Measurements from ENCODE around the gene GCNT1.

The GCNT1 gene

DNA sequence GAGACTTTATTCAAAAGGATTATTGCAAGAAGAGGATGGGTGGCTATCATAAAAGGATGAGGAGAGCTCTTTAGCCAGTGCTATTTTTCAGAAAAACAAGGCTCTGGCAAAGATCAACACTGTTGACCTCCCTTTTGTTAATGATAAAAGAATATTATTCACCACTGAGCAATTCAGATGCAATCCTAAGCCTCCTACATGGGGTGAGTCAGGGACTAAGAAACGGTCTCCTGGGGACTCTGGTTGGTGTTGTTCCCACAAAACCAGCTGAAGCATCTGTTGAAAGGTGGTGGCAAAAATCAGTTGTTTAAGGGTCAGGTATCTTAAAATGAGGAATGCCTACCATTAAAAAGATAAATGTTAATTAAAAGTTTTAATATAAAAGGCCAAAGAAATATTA lies 7.7 kb upstream of the GCNT1 start:
- Mint-ChIP-seq H3K27ac (ENCODE audit: low read depth) (no peak overlapping the region), H3K27me3 (no peaks in the 10 kb centered on the region)
- ATAC-seq (replicated peaks; ENCODE audit: extremely low read depth, poor library complexity, severe bottlenecking): no peak

GRCh38 chr9:76452839-76453238 lies 6.1 kb upstream of the GCNT1 start:
- Mint-ChIP-seq H3K4me3 (no peak overlapping the region), H3K27me3 (no peaks in the 10 kb centered on the region), H3K9me3 (no peaks in the 10 kb centered on the region), H3K36me3 (ENCODE audit: insufficient read depth) (no peaks in the 10 kb centered on the region), H3K27ac (ENCODE audit: low read depth) (no peak overlapping the region), H3K4me1 (peaks cover 8% of the 10 kb centered on the region)
- ATAC-seq (replicated peaks; ENCODE audit: extremely low read depth, poor library complexity, severe bottlenecking) (no peak), DNase-seq (ENCODE audit: low spot score in 2 of 2) (no peak)

More for the DNA sequence above, 7.7 kb upstream of the GCNT1 start:
- no peak overlapping the region for H3K4me3 Mint-ChIP-seq
- H3K4me1 Mint-ChIP-seq: peaks cover 4% of the 10 kb centered on the region
- H3K36me3 Mint-ChIP-seq (ENCODE audit: insufficient read depth): no peaks in the 10 kb centered on the region
- no peak for DNase-seq (ENCODE audit: low spot score in 2 of 2)
- no peaks in the 10 kb centered on the region for H3K9me3 Mint-ChIP-seq

DNA sequence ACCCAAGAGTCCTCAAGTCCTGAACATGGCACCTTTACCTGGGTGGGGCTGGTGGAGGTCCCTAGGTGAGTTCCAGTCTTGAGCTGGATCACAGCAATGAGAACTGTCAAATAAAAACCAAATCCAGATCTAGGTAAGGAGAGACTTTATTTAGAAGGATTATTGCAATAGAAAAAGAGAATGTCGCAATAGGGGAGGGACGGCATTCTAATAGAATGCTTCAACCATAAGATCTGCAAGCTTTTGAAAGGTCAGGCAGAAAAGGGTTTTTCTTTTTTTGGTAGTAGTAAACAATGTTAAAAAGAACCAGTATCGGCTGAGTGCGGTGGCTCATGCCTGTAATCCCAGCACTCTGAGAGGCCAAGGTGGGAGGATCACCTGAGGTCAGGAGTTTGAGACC lies 5.2 kb upstream of the GCNT1 start:
- no peaks in the 10 kb centered on the region for H3K9me3 Mint-ChIP-seq
- no peaks in the 10 kb centered on the region for H3K36me3 Mint-ChIP-seq (ENCODE audit: insufficient read depth)
- no peak for DNase-seq (ENCODE audit: low spot score in 2 of 2)
- ATAC-seq (replicated peaks; ENCODE audit: extremely low read depth, poor library complexity, severe bottlenecking): no peak
- peaks cover 8% of the 10 kb centered on the region for H3K4me1 Mint-ChIP-seq
- no peaks in the 10 kb centered on the region for H3K27me3 Mint-ChIP-seq
- H3K4me3 Mint-ChIP-seq: no peak overlapping the region
- no peak overlapping the region for H3K27ac Mint-ChIP-seq (ENCODE audit: low read depth)

GRCh38 chr9:76454311-76454710 lies 4.7 kb upstream of the GCNT1 start:
- DNase-seq (ENCODE audit: low spot score in 2 of 2): no peak
- Mint-ChIP-seq H3K27ac (ENCODE audit: low read depth) (no peak overlapping the region), H3K36me3 (ENCODE audit: insufficient read depth) (no peaks in the 10 kb centered on the region), H3K4me3 (no peak overlapping the region), H3K4me1 (peaks cover 9% of the 10 kb centered on the region), H3K9me3 (no peaks in the 10 kb centered on the region), H3K27me3 (no peaks in the 10 kb centered on the region)
- ATAC-seq (replicated peaks; ENCODE audit: extremely low read depth, poor library complexity, severe bottlenecking): no peak

GRCh38 chr9:76456202-76456926 lies 2.6 kb upstream of the GCNT1 start:
- Mint-ChIP-seq H3K4me3 (no peak overlapping the region), H3K4me1 (peaks cover 19% of the 10 kb centered on the region)
- no peak for DNase-seq (ENCODE audit: low spot score in 2 of 2)

GRCh38 chr9:76459694-76460635 lies 983 bp downstream of the GCNT1 start:
- peak; percentile 3 for ATAC-seq (replicated peaks; ENCODE audit: extremely low read depth, poor library complexity, severe bottlenecking)
- H3K27ac Mint-ChIP-seq (ENCODE audit: low read depth): peak overlapping the region; percentile 7
- H3K9me3 Mint-ChIP-seq: no peaks in the 10 kb centered on the region
- no peak for DNase-seq (ENCODE audit: low spot score in 2 of 2)
- peaks cover 1% of the 10 kb centered on the region for H3K36me3 Mint-ChIP-seq (ENCODE audit: insufficient read depth)
- peaks cover 19% of the 10 kb centered on the region for H3K4me1 Mint-ChIP-seq
- H3K4me3 Mint-ChIP-seq: peak overlapping the region; percentile 87
- H3K27me3 Mint-ChIP-seq: no peaks in the 10 kb centered on the region

More at GRCh38 chr9:76456202-76456926, 2.6 kb upstream of the GCNT1 start:
- Mint-ChIP-seq H3K9me3 (no peaks in the 10 kb centered on the region), H3K36me3 (ENCODE audit: insufficient read depth) (peaks cover 1% of the 10 kb centered on the region), H3K27ac (ENCODE audit: low read depth) (peak overlapping the region; percentile 26), H3K27me3 (no peaks in the 10 kb centered on the region)
- ATAC-seq (replicated peaks; ENCODE audit: extremely low read depth, poor library complexity, severe bottlenecking): peak; percentile 30

DNA sequence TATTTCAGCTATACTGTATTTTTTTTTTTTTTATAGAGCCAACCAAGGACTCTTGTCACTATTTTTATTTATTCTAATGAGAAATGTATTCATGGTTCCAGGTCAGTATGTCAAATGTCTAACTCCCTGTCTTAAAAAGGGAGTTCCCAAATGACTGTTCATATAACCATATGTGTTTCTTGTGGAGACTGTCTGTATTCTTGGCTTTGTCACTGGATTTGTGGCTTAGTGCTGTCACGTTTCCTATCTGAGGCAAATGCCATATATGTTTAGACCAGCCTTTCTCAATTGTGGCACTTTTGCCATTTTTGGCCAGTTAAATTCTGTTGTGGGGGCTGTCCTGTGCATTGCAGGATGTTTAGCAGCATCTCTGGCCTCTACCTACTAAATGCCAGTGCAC lies 3.1 kb downstream of the GCNT1 start:
- H3K9me3 Mint-ChIP-seq: no peaks in the 10 kb centered on the region
- ATAC-seq (replicated peaks; ENCODE audit: extremely low read depth, poor library complexity, severe bottlenecking) (no peak), DNase-seq (ENCODE audit: low spot score in 2 of 2) (no peak)
- no peaks in the 10 kb centered on the region for H3K27me3 Mint-ChIP-seq
- no peak overlapping the region for H3K4me3 Mint-ChIP-seq
- peaks cover 3% of the 10 kb centered on the region for H3K36me3 Mint-ChIP-seq (ENCODE audit: insufficient read depth)
- H3K27ac Mint-ChIP-seq (ENCODE audit: low read depth): no peak overlapping the region
- peaks cover 24% of the 10 kb centered on the region for H3K4me1 Mint-ChIP-seq

GRCh38 chr9:76463211-76463610 lies 4.2 kb downstream of the GCNT1 start:
- H3K4me1 Mint-ChIP-seq: peaks cover 28% of the 10 kb centered on the region
- no peaks in the 10 kb centered on the region for H3K27me3 Mint-ChIP-seq
- no peak overlapping the region for H3K27ac Mint-ChIP-seq (ENCODE audit: low read depth)
- DNase-seq (ENCODE audit: low spot score in 2 of 2) (no peak), ATAC-seq (replicated peaks; ENCODE audit: extremely low read depth, poor library complexity, severe bottlenecking) (no peak)
- peaks cover 3% of the 10 kb centered on the region for H3K36me3 Mint-ChIP-seq (ENCODE audit: insufficient read depth)
- no peak overlapping the region for H3K4me3 Mint-ChIP-seq
- H3K9me3 Mint-ChIP-seq: no peaks in the 10 kb centered on the region

GRCh38 chr9:76464706-76465105 lies 5.7 kb downstream of the GCNT1 start:
- H3K4me3 Mint-ChIP-seq: no peak overlapping the region
- no peaks in the 10 kb centered on the region for H3K27me3 Mint-ChIP-seq
- no peaks in the 10 kb centered on the region for H3K9me3 Mint-ChIP-seq
- no peak for DNase-seq (ENCODE audit: low spot score in 2 of 2)
- no peak for ATAC-seq (replicated peaks; ENCODE audit: extremely low read depth, poor library complexity, severe bottlenecking)
- H3K36me3 Mint-ChIP-seq (ENCODE audit: insufficient read depth): peaks cover 3% of the 10 kb centered on the region
- H3K4me1 Mint-ChIP-seq: peaks cover 23% of the 10 kb centered on the region
- no peak overlapping the region for H3K27ac Mint-ChIP-seq (ENCODE audit: low read depth)

- Mint-ChIP-seq H3K36me3 (ENCODE audit: insufficient read depth) (peaks cover 3% of the 10 kb centered on the region), H3K27ac (ENCODE audit: low read depth) (peak overlapping the region; percentile 6), H3K27me3 (no peaks in the 10 kb centered on the region), H3K4me3 (no peak overlapping the region), H3K9me3 (no peaks in the 10 kb centered on the region), H3K4me1 (peaks cover 16% of the 10 kb centered on the region)
- no peak for DNase-seq (ENCODE audit: low spot score in 2 of 2)
- no peak for ATAC-seq (replicated peaks; ENCODE audit: extremely low read depth, poor library complexity, severe bottlenecking)
Measured at GRCh38 chr9:76465442-76466298, 6.7 kb downstream of the GCNT1 start.

GRCh38 chr9:76466299-76466605 lies 7.3 kb downstream of the GCNT1 start:
- Mint-ChIP-seq H3K27me3 (no peaks in the 10 kb centered on the region), H3K27ac (ENCODE audit: low read depth) (peak overlapping the region; percentile 6), H3K4me3 (no peak overlapping the region), H3K9me3 (no peaks in the 10 kb centered on the region), H3K4me1 (peaks cover 16% of the 10 kb centered on the region), H3K36me3 (ENCODE audit: insufficient read depth) (peaks cover 1% of the 10 kb centered on the region)
- ATAC-seq (replicated peaks; ENCODE audit: extremely low read depth, poor library complexity, severe bottlenecking): no peak
- DNase-seq (ENCODE audit: low spot score in 2 of 2): no peak

DNA sequence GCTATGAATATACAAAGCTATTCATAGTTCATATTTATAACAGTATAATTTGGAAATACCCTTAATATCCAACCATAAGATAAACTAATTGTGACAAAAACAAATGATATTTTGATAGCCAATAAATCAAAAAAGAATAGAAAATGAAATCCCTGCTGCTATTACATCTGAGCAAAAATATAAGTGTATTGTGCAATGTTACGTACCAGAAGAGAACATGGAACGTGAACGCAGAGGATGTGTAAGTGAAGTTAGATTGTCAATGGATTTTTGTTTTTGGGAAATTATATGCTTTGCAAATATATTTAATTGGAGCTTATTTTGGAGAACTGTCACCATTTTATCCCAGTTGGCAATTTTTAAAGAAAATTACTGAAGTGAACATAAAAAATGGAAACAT lies 15.4 kb downstream of the GCNT1 start:
- no peak for DNase-seq (ENCODE audit: low spot score in 2 of 2)
- H3K27me3 Mint-ChIP-seq: no peaks in the 10 kb centered on the region
- no peaks in the 10 kb centered on the region for H3K36me3 Mint-ChIP-seq (ENCODE audit: insufficient read depth)
- H3K4me3 Mint-ChIP-seq: no peak overlapping the region
- no peaks in the 10 kb centered on the region for H3K9me3 Mint-ChIP-seq
- no peak for ATAC-seq (replicated peaks; ENCODE audit: extremely low read depth, poor library complexity, severe bottlenecking)
- peaks cover 7% of the 10 kb centered on the region for H3K4me1 Mint-ChIP-seq
- no peak overlapping the region for H3K27ac Mint-ChIP-seq (ENCODE audit: low read depth)

Data from central memory CD8-positive, alpha-beta T cell (primary cell).